Keratinocyte (primary cell): ENCODE results near the gene APOA5.

Source experiments
- CTCF ChIP-seq, 3 experiments: IDR thresholded peaks in 1 of 3; conservative IDR thresholded peaks in 1 of 3; optimal IDR thresholded peaks in 1 of 3; 2 replicates in 2 of 3; 3 replicates in 1 of 3; pipeline versions ENCODE3 to v1.5.1; 2011; ENCODE audit warnings: low read length in 3 of 3, mild to moderate bottlenecking in 3 of 3, moderate library complexity in 2 of 3, control low read depth in 1 of 3, inconsistent platforms in 1 of 3; ENCODE audit not compliant: insufficient read depth in 2 of 3; ENCODE audit errors: extremely low read depth in 1 of 3
- EZH2 ChIP-seq: IDR thresholded peaks from one replicate; pipeline ENCODE4 v1.6.1; 2012; ENCODE audit warnings: inconsistent platforms, mild to moderate bottlenecking, low read length, moderate library complexity

DNA sequence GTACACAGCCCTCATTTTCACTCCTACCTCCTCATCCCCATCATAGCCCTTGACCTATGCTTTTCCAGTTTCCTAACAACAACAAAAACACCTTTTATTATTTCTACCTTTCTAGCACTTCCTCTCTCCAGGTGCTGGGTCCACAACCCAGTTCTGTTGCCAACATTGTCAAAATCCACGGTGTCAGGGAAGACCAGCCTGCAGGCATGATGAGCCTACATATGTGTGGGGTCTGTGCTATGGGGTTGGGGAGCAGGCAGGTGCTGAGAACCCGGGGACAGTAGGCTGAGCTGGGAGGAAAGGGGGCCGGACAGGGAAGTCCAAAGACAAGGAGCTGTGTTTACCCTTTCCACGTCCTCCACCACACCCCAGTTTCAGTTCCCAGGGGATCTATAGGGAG lies 3.1 kb downstream of the APOA5 start:
- TF ChIP-seq CTCF (optimal IDR thresholded peaks at IDR 0.05 in 1 of 3, IDR thresholded peaks at IDR 0.05 in 1 of 3, conservative IDR thresholded peaks at IDR 0.05 in 1 of 3; ENCODE audit: extremely low read depth in 1 of 3, insufficient read depth in 2 of 3, low read length in 3 of 3), result no peak
- TF ChIP-seq EZH2, result no peak
